ENCODE measurements around the gene SYNE1. TPM values are rescaled to one million over a fixed set of nuclear protein-coding genes. Genes with fewer than 3 reads are reported as not detected.
"Not testable (repeated sequence)": the region's sequence is repeated elsewhere in the genome, so short reads cannot be mapped to it uniquely, and the experiment has no call there.

The SYNE1 gene
- total RNA-seq, 4 donors from 2014 or later = 111 to 156 (median 124) TPM

GRCh38 chr6:152571089-152571488, 66.1 kb downstream of the SYNE1 start:
- no peak for DNase-seq (ENCODE audit: low spot score in 2 of 2)
- 61 to 74% methylated on average over 1 of the region's 1 CpG for WGBS, 2 donors
- no peak overlapping the region for H3K4me3 ChIP-seq (ENCODE audit: low read depth, poor library complexity, severe bottlenecking)
- intact Hi-C loops (cut with DNase I; ENCODE audit: low total_unique reads) = no loop called here
- TF ChIP-seq CTCF (IDR thresholded peaks at IDR 0.05) = no peak
- no peak for TF ChIP-seq POLR2A (IDR thresholded peaks at IDR 0.05)

GRCh38 chr6:152566103-152566875, 70.9 kb downstream of the SYNE1 start:
- no peak for DNase-seq (ENCODE audit: low spot score in 2 of 2)
- TF ChIP-seq CTCF (IDR thresholded peaks at IDR 0.05) (no peak), POLR2A (IDR thresholded peaks at IDR 0.05) (no peak)
- intact Hi-C loops (cut with DNase I; ENCODE audit: low total_unique reads) = no loop called here
- WGBS, 2 donors = 55 to 57% methylated on average over 7 of the region's 7 CpGs
- H3K4me3 ChIP-seq (ENCODE audit: low read depth, poor library complexity, severe bottlenecking) = no peak overlapping the region

- DNase-seq (ENCODE audit: low spot score in 2 of 2) = no peak
- no peak overlapping the region for H3K4me3 ChIP-seq (ENCODE audit: low read depth, poor library complexity, severe bottlenecking)
- 86 to 90% methylated on average over 5 of the region's 5 CpGs for WGBS, 2 donors
- TF ChIP-seq CTCF (IDR thresholded peaks at IDR 0.05) = no peak
- TF ChIP-seq POLR2A (IDR thresholded peaks at IDR 0.05) = no peak
- intact Hi-C loops (cut with DNase I; ENCODE audit: low total_unique reads) = no loop called here
Observed at GRCh38 chr6:152563177-152563576, 74.0 kb downstream of the SYNE1 start.

- DNase-seq (ENCODE audit: low spot score in 2 of 2); H3K4me3 ChIP-seq (ENCODE audit: low read depth, poor library complexity, severe bottlenecking): not testable (repeated sequence)
- 91 to 100% methylated on average over 1 of the region's 1 CpG for WGBS, 2 donors
- intact Hi-C loops (cut with DNase I; ENCODE audit: low total_unique reads) = loop anchor here (10.0 kb wide), 1 partner anchor 86 kb away; no protein-coding TSS in a partner anchor
Observed at GRCh38 chr6:152558798-152559197, 78.4 kb downstream of the SYNE1 start.

- DNase-seq (ENCODE audit: low spot score in 2 of 2) = no peak
- 90 to 98% methylated on average over 1 of the region's 1 CpG for WGBS, 2 donors
- TF ChIP-seq CTCF (IDR thresholded peaks at IDR 0.05) (no peak), POLR2A (IDR thresholded peaks at IDR 0.05) (no peak)
- intact Hi-C loops (cut with DNase I; ENCODE audit: low total_unique reads) = loop anchor here (10.0 kb wide), 1 partner anchor 87 kb away; no protein-coding TSS in a partner anchor
- no peak overlapping the region for H3K4me3 ChIP-seq (ENCODE audit: low read depth, poor library complexity, severe bottlenecking)
Observed at GRCh38 chr6:152557502-152557901, 79.7 kb downstream of the SYNE1 start.

GRCh38 chr6:152554851-152555250, 82.3 kb downstream of the SYNE1 start:
- DNase-seq (ENCODE audit: low spot score in 2 of 2) = no peak
- TF ChIP-seq POLR2A (IDR thresholded peaks at IDR 0.05) (no peak), CTCF (IDR thresholded peaks at IDR 0.05) (no peak)
- intact Hi-C loops (cut with DNase I; ENCODE audit: low total_unique reads) = loop anchor here (5.0 to 10.0 kb wide), 2 partner anchors 90 to 112 kb away; no protein-coding TSS in a partner anchor
- H3K4me3 ChIP-seq (ENCODE audit: low read depth, poor library complexity, severe bottlenecking) = no peak overlapping the region
- WGBS, 2 donors = 86 to 93% methylated on average over 1 of the region's 1 CpG
